NAMALWA (cell line): ENCODE measurements around the gene CDH16.

Experiments used
- DNase-seq: peaks from one replicate; pipeline ENCODE4 v3.0.0-alpha.2; 2015; ENCODE audit warnings: low spot score

CDH16 gene

GRCh38 chr16:66895689-66895979 is 23.1 kb downstream of the CDH16 start:
- no peak for DNase-seq

GRCh38 chr16:66894948-66895688 is 23.6 kb downstream of the CDH16 start:
- peak; percentile 79 for DNase-seq

- DNase-seq = no peak
These were observed 24.6 kb downstream of the CDH16 start for GRCh38 chr16:66894055-66894454.

- no peak for DNase-seq
These were observed 26.9 kb downstream of the CDH16 start for GRCh38 chr16:66891797-66892196.

GRCh38 chr16:66891360-66891759 is 27.3 kb downstream of the CDH16 start:
- DNase-seq = no peak

- no peak for DNase-seq
These were observed 27.9 kb downstream of the CDH16 start for GRCh38 chr16:66890799-66891198.

- no peak for DNase-seq
These were observed 29.1 kb downstream of the CDH16 start for GRCh38 chr16:66889622-66890021.

GRCh38 chr16:66888647-66889615 is 29.8 kb downstream of the CDH16 start:
- no peak for DNase-seq

- no peak for DNase-seq
These were observed 31.8 kb downstream of the CDH16 start for GRCh38 chr16:66886914-66887313.

GRCh38 chr16:66886321-66886720 is 32.4 kb downstream of the CDH16 start:
- DNase-seq = no peak

GRCh38 chr16:66885491-66885890 is 33.2 kb downstream of the CDH16 start:
- DNase-seq = no peak

GRCh38 chr16:66882702-66883101 is 36.0 kb downstream of the CDH16 start:
- no peak for DNase-seq

GRCh38 chr16:66881964-66882508 is 36.6 kb downstream of the CDH16 start:
- DNase-seq = no peak

- DNase-seq = no peak
These were observed 37.1 kb downstream of the CDH16 start for GRCh38 chr16:66881560-66881959.

- peak; percentile 54 for DNase-seq
These were observed 37.7 kb downstream of the CDH16 start for GRCh38 chr16:66881014-66881417.

- DNase-seq = peak; percentile 96
These were observed 38.2 kb downstream of the CDH16 start, which contains the start of gene PDP2 for GRCh38 chr16:66880288-66881013. Gene PDP2, plus strand, starts transcription at chr16:66880515. Its CDS starts 3,770 bp downstream, at chr16:66884285.

- DNase-seq = peak; percentile 79
These were observed 40.6 kb downstream of the CDH16 start for GRCh38 chr16:66878067-66878466.

- DNase-seq = peak; percentile 24
These were observed 44.5 kb downstream of the CDH16 start for GRCh38 chr16:66874079-66874775.

- no peak for DNase-seq
These were observed 45.0 kb downstream of the CDH16 start for GRCh38 chr16:66873685-66874055.

- peak; percentile 92 for DNase-seq
These were observed 45.6 kb downstream of the CDH16 start for GRCh38 chr16:66872943-66873684.

- no peak for DNase-seq
These were observed 46.1 kb downstream of the CDH16 start for GRCh38 chr16:66872559-66872942.
